ENCODE data around the gene RFX3.

RFX3 gene

GRCh38 chr9:3525836-3526164 lies at the start of gene RFX3:
Gene RFX3 (minus strand): TSS chr9:3526001. CDS start chr9:3395588, 130,413 bp downstream.
- peak; percentile 83 to 85 for DNase-seq (ENCODE audit: low read depth in 2 of 2)

GRCh38 chr9:3571500-3571899 lies 45.7 kb upstream of the RFX3 start:
- no peak for DNase-seq (ENCODE audit: low read depth in 2 of 2)

GRCh38 chr9:3569529-3569928 lies 43.7 kb upstream of the RFX3 start:
- no peak for DNase-seq (ENCODE audit: low read depth in 2 of 2)

DNA sequence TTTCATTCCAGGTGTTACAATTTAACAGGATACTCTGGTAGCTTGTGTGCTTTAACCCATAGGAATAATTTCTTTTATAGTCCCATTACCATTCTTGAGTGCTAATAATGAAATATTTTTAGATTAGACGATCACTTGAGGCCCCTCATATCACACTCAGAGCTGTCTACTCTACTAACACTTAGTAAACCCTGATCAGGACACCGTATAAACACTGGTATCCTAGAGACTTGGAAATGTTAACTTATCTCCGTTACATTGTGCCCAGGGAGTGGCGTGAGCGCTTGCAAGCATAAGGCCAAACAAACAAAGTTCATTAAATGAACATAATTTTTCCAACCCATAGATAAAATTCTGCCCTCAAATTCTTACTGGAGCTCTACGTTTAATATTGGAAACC lies 42.2 kb upstream of the RFX3 start:
- no peak for DNase-seq (ENCODE audit: low read depth in 2 of 2)

GRCh38 chr9:3553076-3553765 lies 27.4 kb upstream of the RFX3 start:
- no peak for DNase-seq (ENCODE audit: low read depth in 2 of 2)

GRCh38 chr9:3549225-3549624 lies 23.4 kb upstream of the RFX3 start:
- DNase-seq (ENCODE audit: low read depth in 2 of 2), result no peak

DNA sequence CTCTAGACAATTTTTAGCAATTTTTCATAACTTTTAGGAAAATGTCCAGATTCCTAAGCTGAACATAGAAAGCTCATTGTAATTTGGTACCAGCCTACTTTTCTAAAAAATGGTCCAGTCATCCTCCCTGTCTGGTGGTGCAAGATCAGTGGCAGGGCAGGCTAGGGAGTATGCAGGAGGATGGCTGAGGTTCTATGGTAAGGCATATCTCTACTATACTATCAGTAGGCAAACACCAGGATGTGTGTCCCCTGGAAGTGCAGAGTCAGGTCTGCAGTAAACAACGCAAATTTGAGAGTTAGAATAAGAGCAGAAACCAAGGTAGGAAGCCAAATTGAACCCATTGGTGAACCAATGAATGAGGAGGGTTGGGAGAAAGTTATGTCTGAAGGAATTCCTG lies 22.8 kb upstream of the RFX3 start:
- no peak for DNase-seq (ENCODE audit: low read depth in 2 of 2)

GRCh38 chr9:3541206-3541605 lies 15.4 kb upstream of the RFX3 start:
- DNase-seq (ENCODE audit: low read depth in 2 of 2), result no peak

GRCh38 chr9:3534614-3535404 lies 9.0 kb upstream of the RFX3 start:
- DNase-seq (ENCODE audit: low read depth in 2 of 2), result no peak

- DNase-seq (ENCODE audit: low read depth in 2 of 2), result no peak
These were observed 6.4 kb upstream of the RFX3 start for GRCh38 chr9:3532158-3532557.

DNA sequence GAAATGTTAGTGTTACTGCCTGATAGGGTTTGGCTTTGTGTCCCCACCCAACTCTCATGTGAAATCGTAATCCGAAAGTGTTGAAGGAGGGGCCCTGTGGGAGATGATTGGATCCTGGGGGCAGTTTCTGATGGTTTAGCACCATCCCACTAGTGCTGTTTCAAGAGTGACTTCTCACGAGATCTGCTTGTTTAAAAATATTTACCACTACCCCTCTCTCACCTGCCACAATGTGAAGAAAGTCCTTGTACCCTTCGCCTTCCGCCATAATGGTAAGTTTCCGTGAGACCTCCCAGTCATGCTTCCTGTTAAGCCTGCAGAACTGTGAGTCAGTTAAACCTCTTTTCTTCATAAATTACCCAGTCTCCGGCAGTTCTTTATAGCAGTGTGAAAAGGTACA lies 2.6 kb upstream of the RFX3 start:
- peak; percentile 35 to 44 for DNase-seq (ENCODE audit: low read depth in 2 of 2)

DNA sequence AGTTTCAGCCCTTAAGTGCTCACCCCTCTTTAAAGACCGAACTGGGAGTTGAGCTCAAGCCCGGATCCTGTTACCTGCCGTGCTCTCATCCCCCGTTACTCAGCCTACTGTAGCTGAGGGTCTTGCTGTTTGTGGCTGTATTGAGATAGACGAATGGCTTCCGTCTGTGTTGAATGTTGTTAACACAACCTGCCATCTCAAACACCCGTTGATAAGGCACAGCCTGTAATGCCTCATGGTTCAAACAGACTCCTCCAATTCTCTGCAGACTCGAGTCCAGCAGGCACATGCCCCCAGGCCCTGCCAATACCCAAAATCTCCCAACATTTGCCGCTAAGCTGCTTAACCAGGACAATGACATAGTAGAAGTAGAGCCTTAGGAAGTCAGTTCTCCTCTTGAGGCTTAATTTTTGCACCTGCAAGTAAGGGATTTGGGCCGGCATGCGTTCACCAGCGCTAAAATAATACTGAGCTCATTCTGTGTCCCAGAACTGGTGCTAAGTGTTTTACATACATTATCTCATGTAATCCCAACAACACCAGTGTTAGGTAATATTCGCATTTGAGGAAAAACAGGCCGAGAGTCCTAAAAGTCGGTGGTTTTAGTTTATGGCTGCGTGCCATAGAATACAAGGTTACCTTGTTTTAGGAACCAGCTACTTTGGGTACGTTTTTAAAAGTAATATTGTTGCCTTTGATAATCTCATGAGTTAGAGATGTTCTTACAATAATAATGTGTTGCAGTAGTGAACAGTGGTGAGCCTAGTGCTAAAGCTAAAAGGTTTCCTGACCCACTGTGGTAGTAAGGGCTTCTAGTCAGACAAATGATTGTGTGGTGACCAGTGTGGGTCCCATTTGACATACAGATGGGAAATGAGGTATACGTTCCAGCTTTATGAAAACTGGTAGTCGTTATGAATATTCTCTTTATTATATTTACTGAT lies 1.5 kb upstream of the RFX3 start:
- peak in 1 of 2 experiments; percentile 11 for DNase-seq (ENCODE audit: low read depth in 2 of 2)

- peak; percentile 76 to 78 for DNase-seq (ENCODE audit: low read depth in 2 of 2)
These were observed 580 bp upstream of the RFX3 start for GRCh38 chr9:3526165-3526996.

- no peak for DNase-seq (ENCODE audit: low read depth in 2 of 2)
These were observed 535 bp downstream of the RFX3 start for GRCh38 chr9:3525096-3525835.

DNA sequence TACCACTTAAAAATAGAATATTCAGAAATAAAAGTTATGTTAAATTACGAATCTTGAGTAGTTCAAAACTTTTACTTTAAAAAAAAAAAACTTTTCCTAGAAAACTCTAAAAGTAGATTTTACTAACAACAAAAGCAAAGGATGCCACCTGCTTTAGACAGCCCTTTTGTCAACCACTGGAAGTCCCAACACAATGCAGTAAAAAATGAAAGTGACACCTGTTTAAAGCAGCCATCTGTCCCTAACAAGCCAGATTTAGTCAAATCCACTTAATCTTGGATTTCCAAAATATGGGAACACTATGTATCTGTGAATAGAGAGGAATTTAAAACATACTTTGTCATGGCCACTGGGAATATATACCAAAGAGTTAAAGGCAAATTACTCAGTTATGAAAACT lies 3.8 kb downstream of the RFX3 start:
- no peak for DNase-seq (ENCODE audit: low read depth in 2 of 2)

DNA sequence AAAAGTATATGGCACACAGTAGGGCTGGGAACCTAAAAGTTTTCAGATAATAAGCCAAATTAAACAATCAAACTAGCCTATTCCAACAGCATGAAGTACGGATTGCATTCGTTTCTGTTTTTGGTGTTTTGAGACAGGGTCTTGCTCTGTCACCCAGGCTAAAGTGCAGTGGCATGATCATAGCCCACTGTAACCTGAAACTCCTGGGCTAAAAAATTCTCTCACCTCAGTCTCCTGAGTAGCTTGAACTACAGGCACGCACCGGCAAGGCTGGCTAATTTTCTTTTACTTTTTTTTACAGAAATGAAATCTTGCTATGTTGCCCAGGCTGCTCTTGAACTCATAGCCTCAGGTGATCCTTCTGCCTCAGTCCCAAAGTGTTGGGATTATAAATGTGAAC lies 5.2 kb downstream of the RFX3 start:
- DNase-seq (ENCODE audit: low read depth in 2 of 2), result no peak

- DNase-seq (ENCODE audit: low read depth in 2 of 2), result no peak
These were observed 8.3 kb downstream of the RFX3 start for GRCh38 chr9:3517377-3518048.

- no peak for DNase-seq (ENCODE audit: low read depth in 2 of 2)
These were observed 9.0 kb downstream of the RFX3 start for GRCh38 chr9:3516667-3517330.

DNA sequence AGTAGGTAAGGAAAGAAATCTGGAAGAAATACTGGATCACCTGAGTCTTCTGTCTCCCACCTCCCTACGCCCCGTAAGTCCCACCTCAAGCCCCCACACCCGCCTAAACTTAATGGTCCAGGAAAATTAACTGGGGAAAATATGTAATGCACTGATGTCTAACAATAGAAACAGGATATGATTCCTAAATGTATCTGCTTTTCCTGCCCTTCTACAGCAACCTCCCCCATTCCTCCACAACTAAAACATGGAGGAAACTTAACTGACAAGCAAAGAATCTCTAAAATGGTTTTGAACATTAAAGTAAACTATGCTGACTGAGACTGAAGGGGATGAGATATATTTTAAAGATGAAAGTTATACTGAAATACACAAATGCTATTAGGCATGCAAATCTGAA lies 10.4 kb downstream of the RFX3 start:
- no peak for DNase-seq (ENCODE audit: low read depth in 2 of 2)

DNA sequence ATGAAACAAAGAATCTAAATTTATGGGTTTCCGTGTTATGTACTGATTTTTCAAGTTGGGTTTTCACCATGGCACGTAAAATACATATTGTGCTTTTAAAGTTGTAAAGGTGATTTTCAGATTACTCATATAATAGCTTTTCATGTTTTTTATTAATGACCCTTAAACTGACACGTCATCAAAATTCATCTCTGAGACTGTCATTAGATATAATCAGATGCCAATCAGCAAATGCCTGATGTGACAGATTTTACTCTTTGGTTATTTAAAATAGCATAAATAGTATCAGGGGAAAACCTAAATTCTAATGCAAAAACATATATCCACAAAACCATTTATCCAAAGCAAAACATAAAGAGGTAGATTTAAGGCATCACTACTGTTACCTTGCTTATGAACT lies 11.0 kb downstream of the RFX3 start:
- DNase-seq (ENCODE audit: low read depth in 2 of 2), result no peak
